ENCODE measurements around the gene MAGEA2.
"Not testable (repeated sequence)": the region's sequence is repeated elsewhere in the genome, so short reads cannot be mapped to it uniquely, and the experiment has no call there.

MAGEA2 gene

GRCh38 chrX:152706500-152706899 lies 47.1 kb downstream of the MAGEA2 start:
- DNase-seq = not testable (repeated sequence)

- DNase-seq = not testable (repeated sequence)
Measured at GRCh38 chrX:152700390-152700789, 53.3 kb downstream of the MAGEA2 start.

All from NCI-H2029 treated with DMSO at 0.1 percent for 48 hours (cell line).